Spinal cord (tissue), 10 donors: ENCODE measurements around the gene SEC14L1. TPM values are rescaled to one million over a fixed set of nuclear protein-coding genes. Genes with fewer than 3 reads are reported as not detected.

ENCODE experiments used
- DNase-seq, 6 donors: peaks; one replicate each; pipeline versions ENCODE4 v3.0.0 to v3.0.0-alpha.2; 2013 to 2015; ENCODE audit warnings: low spot score in 6 of 6, low read depth in 4 of 6
- H3K27ac ChIP-seq: one replicate; pipeline ENCODE4 v1.5.1; 2013; ENCODE audit warnings: low read depth, low read length, control low read depth
- H3K27me3 ChIP-seq: one replicate; pipeline ENCODE4 v1.6.1; 2013; ENCODE audit warnings: low read length; ENCODE audit not compliant: control insufficient read depth, insufficient read depth
- H3K36me3 ChIP-seq: one replicate; pipeline ENCODE4 v1.6.1; 2013; ENCODE audit warnings: low read length; ENCODE audit not compliant: control insufficient read depth, insufficient read depth
- H3K4me1 ChIP-seq: one replicate; pipeline ENCODE4 v1.6.1; 2013; ENCODE audit warnings: low read length; ENCODE audit not compliant: control insufficient read depth, insufficient read depth
- H3K4me3 ChIP-seq: one replicate; pipeline ENCODE4 v1.5.1; 2013; ENCODE audit warnings: low read depth, low read length, control low read depth
- H3K9me3 ChIP-seq: one replicate; pipeline ENCODE4 v1.6.1; 2013; ENCODE audit warnings: low read length; ENCODE audit not compliant: control insufficient read depth, insufficient read depth
- WGBS: methylation state at CpG from one replicate; pipeline ENCODE4 v1.1.5; 2013; ENCODE audit warnings: missing lambda C conversion rate; ENCODE audit not compliant: insufficient coverage; 5-methylcytosine and 5-hydroxymethylcytosine counted together
- polyA plus RNA-seq, 2 donors: library from polyadenylated mRNA; unstranded; fragments of 120-200 nt; gene quantifications; one replicate each; pipeline ENCODE4 v1.2.1, GENCODE V29; 2013; ENCODE audit not compliant: insufficient read length in 2 of 2
- total RNA-seq, 2 donors: library from RNA; depleted of rRNA in 1 of 2; stranded (reverse); fragments of 120-200 nt in 1 of 2; fragments of >200 nt in 1 of 2; gene quantifications; one replicate each; pipeline versions ENCODE4 v1.2.3 to v1.2.4, GENCODE V29; 2013 to 2014
- donor health status: healthy.

Gene SEC14L1
- total and polyA plus RNA-seq, 4 donors = 42.2 to 81.9 (median 69.1) TPM

DNA sequence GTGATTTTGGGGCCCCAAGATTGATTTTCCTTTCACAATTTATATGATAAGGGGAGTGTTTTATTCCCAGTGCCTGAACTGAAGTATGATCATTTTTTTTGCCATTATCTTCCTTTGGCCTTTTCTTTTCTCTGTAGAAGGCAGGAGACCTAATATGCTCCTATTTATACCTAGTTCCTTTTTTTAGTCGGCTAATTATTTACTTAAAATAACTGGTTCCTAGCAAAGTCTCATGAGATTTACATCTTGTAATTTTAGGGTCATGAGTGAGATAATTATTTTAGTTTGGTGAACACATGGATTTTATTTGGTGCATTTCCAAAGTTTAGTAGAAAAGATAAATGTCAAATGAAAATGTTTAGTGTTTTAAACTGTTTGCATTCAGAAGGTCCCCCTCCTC is 24.8 kb downstream of the SEC14L1 start:
- DNase-seq = no peak
- Histone ChIP-seq H3K27me3 (no peaks in the 10 kb centered on the region), H3K27ac (peak overlapping the region; percentile 5), H3K4me1 (peaks cover 44% of the 10 kb centered on the region), H3K9me3 (peaks cover 4% of the 10 kb centered on the region), H3K4me3 (no peak overlapping the region), H3K36me3 (peaks cover 6% of the 10 kb centered on the region)
- WGBS = no CpG with 5 or more reads among the region's 1 CpG

DNA sequence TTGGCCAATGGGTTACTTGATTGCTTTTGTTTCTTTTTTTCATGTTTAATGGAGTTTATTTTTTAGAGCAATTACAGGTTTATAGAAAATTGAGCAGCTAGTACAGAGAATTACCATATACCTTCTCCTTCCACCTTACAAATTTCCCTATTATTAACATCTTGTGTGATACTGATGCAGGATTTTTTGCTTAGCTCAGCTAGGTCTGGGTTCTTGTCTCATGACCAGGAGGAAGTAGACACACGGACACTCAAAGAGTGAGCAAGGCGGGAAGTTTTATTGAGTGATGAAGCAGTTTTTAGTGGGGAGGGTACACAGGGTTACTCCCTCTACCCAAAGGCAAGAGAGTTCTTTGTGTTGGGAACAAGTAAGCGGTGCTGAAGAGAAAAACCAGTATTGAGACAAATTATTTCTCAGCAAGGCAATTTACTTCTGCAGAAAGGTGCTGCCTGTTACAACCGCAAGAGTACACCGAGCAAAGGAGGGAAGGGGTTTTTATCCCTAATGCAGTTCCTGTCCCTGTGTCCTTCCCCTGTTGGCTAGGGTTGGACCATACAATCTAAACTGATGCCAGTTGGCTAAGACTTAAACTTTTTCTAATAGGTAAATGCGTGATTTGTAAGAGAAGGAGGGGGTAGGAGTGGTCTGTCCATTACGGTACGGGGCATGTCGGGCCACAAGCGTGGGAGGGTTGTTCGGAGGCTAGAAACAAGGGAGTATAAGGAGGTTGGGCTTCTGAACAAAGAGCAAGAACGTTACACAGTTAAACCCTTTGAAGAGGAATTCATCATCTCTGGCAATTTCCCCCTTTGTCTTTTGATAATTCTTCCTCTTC is 26.9 kb downstream of the SEC14L1 start:
- Histone ChIP-seq H3K4me3 (no peak overlapping the region), H3K27me3 (no peaks in the 10 kb centered on the region), H3K27ac (no peak overlapping the region), H3K4me1 (peaks cover 28% of the 10 kb centered on the region), H3K9me3 (peaks cover 4% of the 10 kb centered on the region), H3K36me3 (peaks cover 6% of the 10 kb centered on the region)
- 96% methylated on average over 7 of the region's 12 CpGs for WGBS
- DNase-seq = no peak

DNA sequence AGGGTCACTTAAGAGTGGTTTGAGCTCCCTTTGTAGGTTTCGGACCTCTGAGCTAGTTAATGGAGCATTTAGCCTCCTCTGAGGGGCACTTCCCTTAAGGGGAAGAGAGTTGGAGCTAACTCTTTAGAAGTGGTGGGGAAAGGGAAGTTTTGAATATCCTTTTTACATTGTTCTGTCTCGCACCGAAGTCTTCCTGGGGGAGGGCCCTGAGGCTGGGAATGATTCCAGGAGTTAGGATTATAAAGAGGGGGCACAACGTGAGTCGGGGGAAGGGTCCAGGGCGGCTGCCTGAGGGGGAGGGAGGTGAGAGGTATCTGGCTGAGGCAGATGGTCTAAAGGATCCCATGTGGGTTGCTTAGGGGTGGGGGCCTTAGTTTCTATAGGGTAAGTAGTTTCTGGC is 32.3 kb downstream of the SEC14L1 start:
- peaks cover 8% of the 10 kb centered on the region for H3K9me3 ChIP-seq
- no peak overlapping the region for H3K4me3 ChIP-seq
- H3K4me1 ChIP-seq = peaks cover 5% of the 10 kb centered on the region
- peaks cover 2% of the 10 kb centered on the region for H3K36me3 ChIP-seq
- peak overlapping the region; percentile 36 for H3K27ac ChIP-seq
- WGBS = 84% methylated on average over 4 of the region's 6 CpGs
- DNase-seq = no peak
- H3K27me3 ChIP-seq = no peaks in the 10 kb centered on the region

DNA sequence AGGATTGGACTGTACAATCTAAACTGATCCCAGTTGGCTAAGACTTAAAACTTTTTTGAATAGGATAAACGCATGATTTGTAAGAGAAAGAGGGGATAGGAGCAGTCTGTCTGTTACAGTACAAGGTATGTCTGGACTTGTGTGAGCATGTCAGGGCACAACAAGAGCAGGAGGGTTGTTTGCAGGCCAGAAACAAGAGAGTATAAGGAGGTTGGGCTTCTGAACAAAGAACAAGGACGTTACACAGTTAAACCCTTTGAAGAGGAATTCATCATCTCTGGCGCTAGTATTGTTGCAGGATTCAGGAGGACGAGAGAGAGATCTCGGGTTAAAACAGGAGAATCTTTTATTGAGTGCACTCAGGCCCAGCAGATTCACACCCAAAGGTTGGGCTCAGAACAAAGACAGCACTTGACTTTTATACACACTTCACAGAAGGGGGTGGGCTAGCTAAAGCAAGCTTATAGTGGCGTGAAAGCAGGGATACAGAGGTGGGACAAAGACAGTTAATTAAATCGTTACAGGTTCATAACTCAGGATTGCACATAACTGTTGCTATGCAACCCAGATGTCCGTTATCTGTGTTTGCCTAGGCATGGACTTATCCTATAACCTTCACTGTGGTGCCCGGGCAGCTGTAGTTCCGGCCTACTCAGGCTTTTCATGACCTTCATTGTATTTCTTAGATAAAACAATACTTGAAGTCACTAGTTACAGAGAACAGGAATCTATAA is 34.3 kb downstream of the SEC14L1 start:
- Histone ChIP-seq H3K4me3 (no peak overlapping the region), H3K4me1 (peaks cover 4% of the 10 kb centered on the region), H3K9me3 (peaks cover 8% of the 10 kb centered on the region), H3K27me3 (no peaks in the 10 kb centered on the region), H3K27ac (peak overlapping the region; percentile 47), H3K36me3 (peaks cover 5% of the 10 kb centered on the region)
- DNase-seq = peak in 1 of 6 donors; percentile 48
- WGBS = 52% methylated on average over 5 of the region's 10 CpGs

DNA sequence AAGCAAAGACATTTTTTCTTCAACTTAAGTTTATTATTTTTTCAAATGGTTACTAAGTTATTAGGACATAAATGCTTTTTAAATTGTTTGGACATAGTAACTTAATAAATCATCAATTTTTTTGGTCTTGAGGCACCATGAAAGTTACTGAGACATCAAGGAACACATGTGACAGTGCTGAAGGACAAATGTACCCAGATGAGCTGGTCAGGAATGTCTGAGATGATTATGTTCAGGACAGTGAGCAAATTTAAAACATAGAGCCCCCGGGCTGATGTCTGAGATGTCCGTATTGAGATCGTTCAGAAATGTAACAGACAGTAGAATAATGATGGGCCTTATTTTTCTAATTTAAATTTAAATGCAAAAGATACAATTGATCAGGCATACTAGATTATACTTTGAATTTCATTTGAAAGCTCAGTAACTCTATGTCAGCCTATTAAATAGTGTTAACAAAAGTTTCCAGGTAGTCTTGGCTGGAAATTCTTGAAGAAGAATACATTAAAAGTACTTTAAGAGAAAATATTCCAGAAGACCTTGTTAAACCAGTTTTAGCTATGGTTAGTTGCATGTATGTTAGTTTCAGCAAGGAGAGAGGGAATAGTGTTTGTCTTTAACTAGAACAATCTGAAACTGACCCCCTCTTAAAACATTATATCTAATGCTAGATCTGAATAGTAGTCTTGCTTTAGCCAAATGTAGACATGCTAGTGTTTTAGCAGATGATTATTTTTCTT is 36.4 kb downstream of the SEC14L1 start:
- H3K27ac ChIP-seq = no peak overlapping the region
- no peaks in the 10 kb centered on the region for H3K27me3 ChIP-seq
- H3K4me1 ChIP-seq = peaks cover 4% of the 10 kb centered on the region
- peaks cover 8% of the 10 kb centered on the region for H3K9me3 ChIP-seq
- WGBS = no CpG with 5 or more reads among the region's 3 CpGs
- no peak for DNase-seq
- peaks cover 5% of the 10 kb centered on the region for H3K36me3 ChIP-seq
- H3K4me3 ChIP-seq = no peak overlapping the region

DNA sequence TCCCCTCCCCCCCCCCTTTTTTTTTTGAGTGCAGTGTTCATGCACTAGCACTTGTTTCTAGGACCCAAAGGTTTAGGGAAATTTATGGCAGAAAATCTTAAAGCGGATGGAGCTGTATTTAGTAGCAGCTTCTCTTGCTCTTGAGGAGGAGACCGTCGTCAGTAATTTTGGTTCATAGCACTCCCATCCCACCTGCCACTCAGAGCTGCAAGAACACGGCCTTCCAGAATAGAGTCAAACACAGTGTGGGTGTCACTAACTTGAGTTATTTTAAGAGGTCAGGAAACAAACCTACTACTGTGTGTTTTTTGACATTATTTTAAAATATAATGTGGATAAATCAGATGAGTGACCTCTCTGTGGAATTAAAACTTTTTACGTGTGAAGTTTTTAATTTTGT is 37.3 kb downstream of the SEC14L1 start:
- DNase-seq = no peak
- Histone ChIP-seq H3K27me3 (no peaks in the 10 kb centered on the region), H3K36me3 (peaks cover 5% of the 10 kb centered on the region), H3K9me3 (peaks cover 8% of the 10 kb centered on the region), H3K27ac (no peak overlapping the region), H3K4me1 (peaks cover 4% of the 10 kb centered on the region), H3K4me3 (no peak overlapping the region)
- WGBS = 92% methylated on average over 1 of the region's 5 CpGs

DNA sequence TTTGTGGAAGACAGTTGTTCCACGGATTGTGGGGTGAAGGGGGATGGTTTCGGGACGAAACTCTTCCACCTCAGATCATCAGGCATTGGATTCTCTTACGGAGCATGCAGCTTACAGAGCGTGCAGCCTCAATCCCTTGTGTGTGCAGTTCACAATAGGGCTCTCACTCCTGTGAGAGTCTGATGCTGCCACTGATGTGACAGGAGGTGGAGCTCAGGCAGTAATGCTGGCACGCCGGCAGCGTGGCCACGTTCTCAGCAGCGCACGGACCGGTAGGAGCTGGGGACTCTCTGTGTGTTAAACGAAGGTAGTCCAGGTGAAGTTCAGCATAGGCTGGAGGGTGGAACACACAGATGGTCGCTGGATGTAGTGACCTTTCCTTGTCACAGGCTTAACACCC is 37.8 kb downstream of the SEC14L1 start:
- Histone ChIP-seq H3K27ac (no peak overlapping the region), H3K4me1 (peaks cover 4% of the 10 kb centered on the region)
- WGBS = 65% methylated on average over 11 of the region's 14 CpGs

DNA sequence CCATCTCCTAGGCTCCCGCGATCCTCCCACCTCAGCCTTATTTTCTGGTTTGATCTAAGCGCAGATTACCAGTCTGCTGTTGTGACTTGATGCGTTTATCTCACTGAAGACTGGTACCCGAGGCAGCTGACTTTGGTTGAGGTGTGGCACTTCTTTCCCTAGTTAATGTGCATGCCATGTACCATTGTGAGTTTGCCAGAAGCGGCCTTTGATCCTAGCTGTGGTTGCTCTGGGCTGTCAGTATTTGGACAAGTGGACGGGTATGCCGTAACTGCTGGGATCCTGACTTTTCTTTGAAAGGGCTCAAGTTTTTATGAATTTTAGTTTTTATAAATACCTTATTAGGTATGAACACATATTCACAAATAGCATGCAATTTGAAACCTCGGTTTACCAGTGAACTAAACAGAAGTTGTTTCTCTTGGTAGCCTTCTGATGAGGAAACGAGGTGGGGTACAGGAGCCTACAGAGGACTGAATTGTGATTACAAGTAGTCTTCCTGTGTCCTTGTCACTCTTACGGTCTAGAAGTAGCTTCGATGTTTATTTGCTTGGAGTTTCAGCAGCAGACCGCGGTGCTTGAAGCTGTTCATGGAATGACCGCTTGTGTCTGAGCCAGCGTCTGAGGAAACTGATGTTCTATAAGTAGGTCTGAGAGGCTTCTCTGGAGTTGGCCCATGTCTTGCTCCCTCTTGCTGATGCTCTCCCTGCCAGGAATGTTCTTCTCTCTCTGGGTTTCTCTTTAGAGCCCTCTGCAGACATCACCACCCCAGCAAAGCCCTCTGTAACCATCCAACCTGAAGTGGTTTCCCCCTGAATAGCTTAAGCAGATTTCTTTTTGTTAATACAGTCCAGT is 40.0 kb downstream of the SEC14L1 start:
- no peak for DNase-seq

More for the DNA sequence above, 37.8 kb downstream of the SEC14L1 start:
- H3K36me3 ChIP-seq = peaks cover 5% of the 10 kb centered on the region
- peaks cover 8% of the 10 kb centered on the region for H3K9me3 ChIP-seq
- no peak for DNase-seq
- H3K4me3 ChIP-seq = no peak overlapping the region
- no peaks in the 10 kb centered on the region for H3K27me3 ChIP-seq

More for the DNA sequence above, 40.0 kb downstream of the SEC14L1 start:
- WGBS = 92% methylated on average over 11 of the region's 16 CpGs
- Histone ChIP-seq H3K4me3 (no peak overlapping the region), H3K36me3 (peaks cover 3% of the 10 kb centered on the region), H3K4me1 (peaks cover 8% of the 10 kb centered on the region), H3K27ac (no peak overlapping the region), H3K27me3 (no peaks in the 10 kb centered on the region), H3K9me3 (no peaks in the 10 kb centered on the region)
